GM12878 (cell line): Measurements from ENCODE around the gene CRELD2. TPM values are rescaled to one million over a fixed set of nuclear protein-coding genes. Genes with fewer than 3 reads are reported as not detected.
A peak's percentile ranks its signal among the peaks of the same experiment; 100 is the strongest.

Experiments
- ATAC-seq: fragments of 200-7000 bp; cut with Tn5 transposase; 3 replicates; pipeline ENCODE4 v1.9.1; 2020; ENCODE audit warnings: mild to moderate bottlenecking, moderate library complexity
- BruUV-seq: library from RNA; stranded (reverse); fragments of 400-500 nt; replicated peaks from 2 replicates; lab custom pipeline; 2021; lab: Mats Ljungman, UMichigan
- CTCF ChIA-PET: fragments of 300-600 bp; sonication (Branson Sonifier 250); formaldehyde crosslinking; extraction: SDS; loops from one replicate; lab custom pipeline; 2021; ENCODE audit warnings: inconsistent platforms; lab: Yijun Ruan, JAX
- POLR2A ChIA-PET: fragments of 350-600 bp; formaldehyde crosslinking; extraction: SDS; loops from one replicate; lab custom pipeline; 2021; ENCODE audit warnings: inconsistent platforms; lab: Charles Lee
- RAD21 ChIA-PET: fragments of 300-600 bp; sonication (Branson Sonifier 250); formaldehyde crosslinking; loops from one replicate; lab custom pipeline; 2023; ENCODE audit warnings: antibody characterized with exemption; ENCODE audit not compliant: unreplicated experiment; lab: Charles Lee
- SMC1A ChIA-PET: fragments of 300-600 bp; sonication (Branson Sonifier 250); formaldehyde crosslinking; loops from one replicate; lab custom pipeline; 2023; ENCODE audit not compliant: unreplicated experiment, uncharacterized antibody; lab: Charles Lee
- DNase-seq: peaks from one replicate; pipeline ENCODE4 v3.0.0-alpha.2; 2011; ENCODE audit warnings: low read depth, low spot score
- FAIRE-seq: peaks from 3 replicates; lab custom pipeline; 2011; peaks lifted over from hg19 to GRCh38; lab: Jason Lieb, UNC
- H2AFZ ChIP-seq: 2 replicates; pipeline ENCODE4 v1.6.0; 2011; ENCODE audit warnings: low read depth, low read length, control low read depth; ENCODE audit not compliant: control insufficient read depth
- H3K27ac ChIP-seq: 2 replicates; pipeline ENCODE4 v1.5.1; 2011; ENCODE audit warnings: control low read depth; ENCODE audit not compliant: control insufficient read depth, insufficient read depth
- H3K27me3 ChIP-seq, 2 experiments: replicated peaks in 1 of 2; 2 replicates each; pipeline versions ENCODE4 v1.6.0 to v1.6.1; 2011; ENCODE audit warnings: low read length in 1 of 2; ENCODE audit not compliant: control insufficient read depth in 2 of 2, insufficient read depth in 2 of 2
- H3K36me3 ChIP-seq, 2 experiments: 2 replicates each; pipeline ENCODE4 v1.5.1; 2011; ENCODE audit warnings: low read length in 1 of 2; ENCODE audit not compliant: control insufficient read depth in 2 of 2, insufficient read depth in 2 of 2
- H3K4me1 ChIP-seq: 2 replicates; pipeline ENCODE4 v1.6.1; 2011; ENCODE audit warnings: mild to moderate bottlenecking, low read length, moderate library complexity, mixed read lengths; ENCODE audit not compliant: control insufficient read depth, insufficient read depth
- H3K4me2 ChIP-seq: 2 replicates; pipeline ENCODE4 v1.6.0; 2011; ENCODE audit warnings: control low read depth; ENCODE audit not compliant: control insufficient read depth, insufficient read depth
- H3K4me3 ChIP-seq: fragments of 200-600 bp; sonication (generic); 2 replicates; pipeline ENCODE4 v1.5.1; 2016
- H3K79me2 ChIP-seq: 2 replicates; pipeline ENCODE4 v1.6.0; 2011; ENCODE audit warnings: low read length; ENCODE audit not compliant: control insufficient read depth, insufficient read depth
- H3K9ac ChIP-seq: 2 replicates; pipeline ENCODE4 v1.8.0; 2011; ENCODE audit warnings: low read length, control low read depth, mixed read lengths; ENCODE audit not compliant: control insufficient read depth, insufficient read depth
- H3K9me3 ChIP-seq: replicated peaks from 3 replicates; pipeline ENCODE4 v1.5.1; 2011; ENCODE audit warnings: mild to moderate bottlenecking, low read length; ENCODE audit not compliant: control insufficient read depth, insufficient read depth
- H4K20me1 ChIP-seq: 2 replicates; pipeline ENCODE4 v1.6.0; 2011; ENCODE audit not compliant: control insufficient read depth, insufficient read depth
- CBFB ChIP-seq: IDR thresholded peaks from 2 replicates; pipeline ENCODE4 v1.6.1; 2016; ENCODE audit warnings: antibody characterized with exemption, low read depth
- REST ChIP-seq: IDR thresholded peaks from 2 replicates; pipeline ENCODE4 v1.6.1; 2012; ENCODE audit warnings: mild to moderate bottlenecking, low read depth, low read length
- SUPT20H ChIP-seq: IDR thresholded peaks from 2 replicates; pipeline ENCODE4 v1.6.1; 2011; ENCODE audit warnings: low read depth, mild to moderate bottlenecking, low read length, moderate library complexity, borderline replicate concordance; ENCODE audit not compliant: control insufficient read depth
- WGBS: methylation state at CpG from one replicate; pipeline ENCODE4 v1.1.6; 2016; ENCODE audit warnings: low lambda C conversion rate; ENCODE audit not compliant: insufficient replicate concordance, insufficient coverage; ENCODE audit errors: missing lambda C conversion rate; 5-methylcytosine and 5-hydroxymethylcytosine counted together
- in situ Hi-C: fragments of 300-500 bp; cut with MboI; formaldehyde crosslinking; loops from 9 replicates; pipeline ENCODE4 v1.14.3; 2018; ENCODE audit warnings: mixed read lengths
- intact Hi-C: fragments of 100-400 bp; cut with micrococcal nuclease; formaldehyde crosslinking; loops from one replicate; pipeline ENCODE4 v1.14.2; 2022; ENCODE audit not compliant: unreplicated experiment
- polyA plus RNA-seq, 11 experiments: library from polyadenylated mRNA; depleted of rRNA in 4 of 11; unstranded in 6 of 11; stranded (reverse) in 5 of 11; fragments of >200 nt; fragmentation: Nextera tagmentation in 4 of 11; fragmentation: Illumina TruSeq in 1 of 11; extraction: Ambion mirVana in 4 of 11; extraction: Trizol in 1 of 11; gene quantifications; 1 replicate in 1 of 11; 2 replicates in 10 of 11; pipeline versions ENCODE4 v1.2.1 to v1.2.3, GENCODE V29; 2011 to 2016; ENCODE audit warnings: inconsistent platforms in 2 of 11, missing spikeins in 2 of 11, low read depth in 1 of 11
- total RNA-seq, 4 experiments: library from RNA; depleted of rRNA in 3 of 4; stranded (reverse); fragments of >200 nt in 3 of 4; fragmentation: Illumina TruSeq in 1 of 4; extraction: Trizol in 1 of 4; gene quantifications; 2 replicates each; pipeline versions ENCODE4 v1.2.1 to v1.2.3, GENCODE V29; 2013 to 2021

Gene CRELD2
- total and polyA plus RNA-seq, 10 of the 15 experiments (the other 5 are each of a cell fraction or from before 2014, with no cell fraction given): 9.4 to 111 (median 25.9) TPM

GRCh38 chr22:49916831-49917230 is 1.6 kb upstream of the CRELD2 start:
- Histone ChIP-seq H3K4me2 (peak overlapping the region; percentile 81), H3K9ac (no peak overlapping the region), H3K36me3 (peaks cover 0 to 5% of the 10 kb centered on the region in 2 experiments; a peak in 3 of 4 replicates), H3K79me2 (peaks cover 26% of the 10 kb centered on the region), H4K20me1 (no peaks in the 10 kb centered on the region), H3K4me1 (peaks cover 16% of the 10 kb centered on the region), H3K27ac (no peak overlapping the region), H2AFZ (no peak overlapping the region), H3K9me3 (no peaks in the 10 kb centered on the region), H3K27me3 (no peaks in the 10 kb centered on the region), H3K4me3 (peak overlapping the region; percentile 92; the same call in 1 of the 2 replicates)
- intact Hi-C loops: no loop called here
- ATAC-seq: no peak
- BruUV-seq: TSS peak; percentile 52
- ChIA-PET POLR2A (interaction anchor here (1.1 to 1.2 kb wide), 2 partner anchors 9 to 100 kb away, joined by 3 to 5 read pairs; no protein-coding TSS in a partner anchor), SMC1A (interaction anchor here (2.0 kb wide), 1 partner anchor 62 kb away, joined by 6 read pairs; no protein-coding TSS in a partner anchor), RAD21 (interaction anchor here (1.7 kb wide), 1 partner anchor 35 kb away, joined by 6 read pairs; no protein-coding TSS in a partner anchor)
- no peak for FAIRE-seq
- TF ChIP-seq CBFB (no peak), SUPT20H (no peak), REST (no peak)
- TF ChIP-seq, all 136 proteins: peak for 0
- no peak for DNase-seq
- WGBS: 78% methylated on average over 11 of the region's 11 CpGs
- CTCF ChIA-PET: interaction anchor here (0.6 to 1.0 kb wide), 2 partner anchors 87 to 144 kb away, joined by 3 to 4 read pairs; no protein-coding TSS in a partner anchor
- in situ Hi-C loops: no loop called here
